SK-N-SH treated with all-trans-retinoic acid at 6 μM for 48 hours (cell line): ENCODE results near the gene ZNF423.

Source experiments
- ARNTL ChIP-seq: fragments of 450-650 bp; formaldehyde crosslinking; IDR thresholded peaks from 2 replicates; pipeline ENCODE4 v1.5.0; 2020; ENCODE audit warnings: low read depth, mild to moderate bottlenecking, moderate library complexity, borderline replicate concordance
- CSDC2 ChIP-seq: fragments of 250-450 bp; sonication (Bioruptor Pico); IDR thresholded peaks from 2 replicates; pipeline ENCODE4 v1.5.0; 2020; ENCODE audit warnings: mild to moderate bottlenecking, moderate library complexity
- GLIS3 ChIP-seq: fragments of 250-450 bp; sonication (Bioruptor Pico); IDR thresholded peaks from 2 replicates; pipeline ENCODE4 v1.5.0; 2020; ENCODE audit warnings: mild to moderate bottlenecking, moderate library complexity
- RARB ChIP-seq: fragments of 250-450 bp; sonication (Bioruptor Pico); IDR thresholded peaks from 2 replicates; pipeline ENCODE4 v1.8.0; 2021; ENCODE audit warnings: mild to moderate bottlenecking, moderate library complexity
- TCF4 ChIP-seq: fragments of 250-450 bp; sonication (Bioruptor Pico); IDR thresholded peaks from 2 replicates; pipeline ENCODE4 v1.8.0; 2021; ENCODE audit warnings: mild to moderate bottlenecking, moderate library complexity, borderline replicate concordance
- ZC3H10 ChIP-seq: fragments of 250-450 bp; sonication (Bioruptor Pico); IDR thresholded peaks from 2 replicates; pipeline ENCODE4 v1.5.1; 2021; ENCODE audit warnings: mild to moderate bottlenecking, moderate library complexity
- ZFP30 ChIP-seq: fragments of 450-650 bp; formaldehyde crosslinking; IDR thresholded peaks from 2 replicates; pipeline ENCODE4 v1.5.0; 2022; ENCODE audit warnings: mild to moderate bottlenecking, moderate library complexity
- ZNF565 ChIP-seq: fragments of 450-650 bp; formaldehyde crosslinking; conservative IDR thresholded peaks from 2 replicates; pipeline ENCODE4 v1.5.0; 2020; ENCODE audit warnings: low read depth, mild to moderate bottlenecking, moderate library complexity
- TF ChIP-seq, protein P1 (sequence below): fragments of 250-450 bp; sonication (Bioruptor Pico); IDR thresholded peaks from 2 replicates; pipeline ENCODE4 v1.5.1; 2020; ENCODE audit warnings: low read depth, mild to moderate bottlenecking, moderate library complexity
- TF ChIP-seq, protein P2 (sequence below): fragments of 250-450 bp; sonication (Bioruptor Pico); IDR thresholded peaks from 2 replicates; pipeline ENCODE4 v1.8.0; 2020; ENCODE audit warnings: mild to moderate bottlenecking, moderate library complexity, borderline replicate concordance
- TF ChIP-seq, protein P3 (sequence below): fragments of 250-450 bp; sonication (Bioruptor Pico); IDR thresholded peaks from 2 replicates; pipeline ENCODE4 v1.5.1; 2021; ENCODE audit warnings: mild to moderate bottlenecking, moderate library complexity

DNA sequence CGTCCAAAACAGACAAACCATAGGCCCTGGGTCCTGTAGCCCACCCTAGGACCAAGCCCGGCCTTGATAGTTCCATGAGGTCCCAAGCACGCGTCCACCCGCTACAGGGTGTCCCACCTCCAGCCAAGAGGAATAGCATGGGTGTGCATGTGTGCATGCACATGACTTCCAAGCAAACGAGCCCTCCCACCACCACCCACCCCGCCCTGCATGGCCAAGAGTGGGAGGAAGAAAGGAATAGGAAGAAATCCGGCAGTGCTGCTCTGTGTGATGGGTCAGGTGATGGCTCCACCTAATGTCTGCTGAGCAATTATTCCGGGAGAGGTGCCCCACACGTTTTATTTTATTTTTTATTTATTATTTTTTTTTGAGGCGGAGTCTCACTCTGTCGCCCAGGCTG lies 184.6 kb downstream of the ZNF423 start:
- TF ChIP-seq TCF4 (CRISPR knock-in tag) (no peak), ZC3H10 (CRISPR knock-in tag) (no peak), ZNF565 (no peak), ZFP30 (CRISPR knock-in tag) (no peak), CSDC2 (no peak), ARNTL (no peak), GLIS3 (CRISPR knock-in tag) (no peak), RARB (CRISPR knock-in tag) (no peak)
- TF ChIP-seq, protein P1, sequence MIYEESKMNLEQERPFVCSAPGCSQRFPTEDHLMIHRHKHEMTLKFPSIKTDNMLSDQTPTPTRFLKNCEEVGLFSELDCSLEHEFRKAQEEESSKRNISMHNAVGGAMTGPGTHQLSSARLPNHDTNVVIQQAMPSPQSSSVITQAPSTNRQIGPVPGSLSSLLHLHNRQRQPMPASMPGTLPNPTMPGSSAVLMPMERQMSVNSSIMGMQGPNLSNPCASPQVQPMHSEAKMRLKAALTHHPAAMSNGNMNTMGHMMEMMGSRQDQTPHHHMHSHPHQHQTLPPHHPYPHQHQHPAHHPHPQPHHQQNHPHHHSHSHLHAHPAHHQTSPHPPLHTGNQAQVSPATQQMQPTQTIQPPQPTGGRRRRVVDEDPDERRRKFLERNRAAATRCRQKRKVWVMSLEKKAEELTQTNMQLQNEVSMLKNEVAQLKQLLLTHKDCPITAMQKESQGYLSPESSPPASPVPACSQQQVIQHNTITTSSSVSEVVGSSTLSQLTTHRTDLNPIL = no peak
- TF ChIP-seq, protein P2, sequence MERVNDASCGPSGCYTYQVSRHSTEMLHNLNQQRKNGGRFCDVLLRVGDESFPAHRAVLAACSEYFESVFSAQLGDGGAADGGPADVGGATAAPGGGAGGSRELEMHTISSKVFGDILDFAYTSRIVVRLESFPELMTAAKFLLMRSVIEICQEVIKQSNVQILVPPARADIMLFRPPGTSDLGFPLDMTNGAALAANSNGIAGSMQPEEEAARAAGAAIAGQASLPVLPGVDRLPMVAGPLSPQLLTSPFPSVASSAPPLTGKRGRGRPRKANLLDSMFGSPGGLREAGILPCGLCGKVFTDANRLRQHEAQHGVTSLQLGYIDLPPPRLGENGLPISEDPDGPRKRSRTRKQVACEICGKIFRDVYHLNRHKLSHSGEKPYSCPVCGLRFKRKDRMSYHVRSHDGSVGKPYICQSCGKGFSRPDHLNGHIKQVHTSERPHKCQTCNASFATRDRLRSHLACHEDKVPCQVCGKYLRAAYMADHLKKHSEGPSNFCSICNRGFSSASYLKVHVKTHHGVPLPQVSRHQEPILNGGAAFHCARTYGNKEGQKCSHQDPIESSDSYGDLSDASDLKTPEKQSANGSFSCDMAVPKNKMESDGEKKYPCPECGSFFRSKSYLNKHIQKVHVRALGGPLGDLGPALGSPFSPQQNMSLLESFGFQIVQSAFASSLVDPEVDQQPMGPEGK (CRISPR knock-in tag) = no peak
- TF ChIP-seq, protein P3, sequence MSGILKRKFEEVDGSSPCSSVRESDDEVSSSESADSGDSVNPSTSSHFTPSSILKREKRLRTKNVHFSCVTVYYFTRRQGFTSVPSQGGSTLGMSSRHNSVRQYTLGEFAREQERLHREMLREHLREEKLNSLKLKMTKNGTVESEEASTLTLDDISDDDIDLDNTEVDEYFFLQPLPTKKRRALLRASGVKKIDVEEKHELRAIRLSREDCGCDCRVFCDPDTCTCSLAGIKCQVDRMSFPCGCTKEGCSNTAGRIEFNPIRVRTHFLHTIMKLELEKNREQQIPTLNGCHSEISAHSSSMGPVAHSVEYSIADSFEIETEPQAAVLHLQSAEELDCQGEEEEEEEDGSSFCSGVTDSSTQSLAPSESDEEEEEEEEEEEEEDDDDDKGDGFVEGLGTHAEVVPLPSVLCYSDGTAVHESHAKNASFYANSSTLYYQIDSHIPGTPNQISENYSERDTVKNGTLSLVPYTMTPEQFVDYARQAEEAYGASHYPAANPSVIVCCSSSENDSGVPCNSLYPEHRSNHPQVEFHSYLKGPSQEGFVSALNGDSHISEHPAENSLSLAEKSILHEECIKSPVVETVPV (CRISPR knock-in tag) = no peak
